ENCODE data around the gene DOCK4. TPM values are rescaled to one million over a fixed set of nuclear protein-coding genes. Genes with fewer than 3 reads are reported as not detected.

Gene DOCK4
- total and polyA plus RNA-seq, 4 donors = 7.2 to 48.9 (median 12.8) TPM

- TF ChIP-seq MAX (IDR thresholded peaks at IDR 0.05) = no peak
- no peak for TF ChIP-seq EGR1 (IDR thresholded peaks at IDR 0.05; ENCODE audit: low read depth in 2 of 2)
- no peak for TF ChIP-seq HNF4G (IDR thresholded peaks at IDR 0.05)
- TF ChIP-seq FOXA2 (IDR thresholded peaks at IDR 0.05) = no peak
- TF ChIP-seq SP1 (IDR thresholded peaks at IDR 0.05) = no peak
- TF ChIP-seq CTCF (IDR thresholded peaks at IDR 0.05; ENCODE audit: low read depth, low read length, missing input control) = no peak
- WGBS = 89% methylated on average over 2 of the region's 2 CpGs
- no peaks in the 10 kb centered on the region for H3K9me3 ChIP-seq (ENCODE audit: control insufficient read depth in 4 of 4, low read length in 3 of 4)
- no peak overlapping the region for H3K27ac ChIP-seq (ENCODE audit: low read depth in 1 of 2, low read length in 2 of 2)
- peaks cover 3 to 21% (median 14%) of the 10 kb centered on the region in 4 donors for H3K36me3 ChIP-seq (ENCODE audit: control insufficient read depth in 4 of 4, insufficient read depth in 3 of 4, low read depth in 1 of 4, low read length in 3 of 4)
- no peak overlapping the region for H3K4me3 ChIP-seq (ENCODE audit: low read depth in 1 of 3, low read length in 3 of 3)
- H3K9ac ChIP-seq (ENCODE audit: low read depth in 1 of 2, low read length in 2 of 2) = no peak overlapping the region
- no peak for DNase-seq (ENCODE audit: low spot score)
- no peaks in the 10 kb centered on the region for H3K27me3 ChIP-seq (ENCODE audit: control insufficient read depth in 4 of 4, insufficient read depth in 4 of 4, low read length in 3 of 4)
- no peaks in the 10 kb centered on the region for H3K4me1 ChIP-seq (ENCODE audit: control insufficient read depth in 4 of 4, insufficient read depth in 4 of 4, low read length in 3 of 4)
Observed at GRCh38 chr7:111903797-111904196, 302.4 kb downstream of the DOCK4 start.

- WGBS = 86% methylated on average over 1 of the region's 1 CpG
- no peak overlapping the region for H3K4me3 ChIP-seq (ENCODE audit: low read depth in 1 of 3, low read length in 3 of 3)
- H3K36me3 ChIP-seq (ENCODE audit: control insufficient read depth in 4 of 4, insufficient read depth in 3 of 4, low read depth in 1 of 4, low read length in 3 of 4) = peaks cover 3 to 21% (median 16%) of the 10 kb centered on the region in 4 donors
- H3K27me3 ChIP-seq (ENCODE audit: control insufficient read depth in 4 of 4, insufficient read depth in 4 of 4, low read length in 3 of 4) = no peaks in the 10 kb centered on the region
- TF ChIP-seq FOXA1 (IDR thresholded peaks at IDR 0.05) (no peak), JUND (IDR thresholded peaks at IDR 0.05) (no peak), HNF4A (conservative IDR thresholded peaks at IDR 0.05) (no peak), RXRA (IDR thresholded peaks at IDR 0.05) (no peak), HNF4G (IDR thresholded peaks at IDR 0.05) (no peak), CTCF (IDR thresholded peaks at IDR 0.05; ENCODE audit: low read depth, low read length, missing input control) (no peak), MAX (IDR thresholded peaks at IDR 0.05) (no peak), ATF3 (IDR thresholded peaks at IDR 0.05) (no peak), TAF1 (conservative IDR thresholded peaks at IDR 0.05) (no peak), GABPA (IDR thresholded peaks at IDR 0.05 in 1 of 2, conservative IDR thresholded peaks at IDR 0.05 in 1 of 2) (no peak), RAD21 (IDR thresholded peaks at IDR 0.05) (no peak), NR2F2 (IDR thresholded peaks at IDR 0.05) (no peak), FOXA2 (IDR thresholded peaks at IDR 0.05) (no peak), ZBTB33 (IDR thresholded peaks at IDR 0.05) (no peak), YY1 (IDR thresholded peaks at IDR 0.05) (no peak), REST (IDR thresholded peaks at IDR 0.05) (no peak), SP1 (IDR thresholded peaks at IDR 0.05) (no peak)
- no peak overlapping the region for H3K9ac ChIP-seq (ENCODE audit: low read depth in 1 of 2, low read length in 2 of 2)
- no peaks in the 10 kb centered on the region for H3K9me3 ChIP-seq (ENCODE audit: control insufficient read depth in 4 of 4, low read length in 3 of 4)
- H3K4me1 ChIP-seq (ENCODE audit: control insufficient read depth in 4 of 4, insufficient read depth in 4 of 4, low read length in 3 of 4) = no peaks in the 10 kb centered on the region
- no peak for DNase-seq (ENCODE audit: low spot score)
- H3K27ac ChIP-seq (ENCODE audit: low read depth in 1 of 2, low read length in 2 of 2) = no peak overlapping the region
Observed at GRCh38 chr7:111903016-111903415, 303.2 kb downstream of the DOCK4 start.

Data from liver (tissue), 9 donors.